Skeletal muscle tissue (tissue), 1 donor: ENCODE data around the gene MGAT5B. TPM values are rescaled to one million over a fixed set of nuclear protein-coding genes. Genes with fewer than 3 reads are reported as not detected.

ENCODE experiments used
- total RNA-seq: library from RNA; depleted of rRNA; stranded (reverse); fragments of >200 nt; gene quantifications from one replicate; pipeline ENCODE4 v1.2.3, GENCODE V29; 2014

MGAT5B gene
- total RNA-seq, 1 donor from 2014 or later: not detected

Other genes with a start within 250 kb of the MGAT5B start
- not detected for gene ST6GALNAC1, start 224.6 kb upstream of the MGAT5B start, total RNA-seq
- 75.7 TPM for gene MXRA7, start 157.4 kb upstream of the MGAT5B start, total RNA-seq
- gene JMJD6, start 141.8 kb upstream of the MGAT5B start, total RNA-seq: 6.8 TPM
- gene METTL23, start 141.6 kb upstream of the MGAT5B start, total RNA-seq: 19.3 TPM
- gene SRSF2, start 131.1 kb upstream of the MGAT5B start, total RNA-seq: 52.2 TPM
- gene MFSD11, start 130.3 kb upstream of the MGAT5B start, total RNA-seq: 76.7 TPM